Middle frontal gyrus (tissue), 1 donor: ENCODE measurements around the gene UBLCP1.
"Not testable (repeated sequence)": the region's sequence is repeated elsewhere in the genome, so short reads cannot be mapped to it uniquely, and the experiment has no call there.

Experiments
- DNase-seq: peaks from one replicate; pipeline ENCODE4 v3.0.0-alpha.2; 2015; ENCODE audit warnings: low spot score; ENCODE audit errors: extremely low spot score

Gene UBLCP1

GRCh38 chr5:159252195-159252594 lies 10.9 kb upstream of the UBLCP1 start:
- no peak for DNase-seq

GRCh38 chr5:159257007-159257406 lies 6.1 kb upstream of the UBLCP1 start:
- DNase-seq = no peak

- no peak for DNase-seq
Measured at GRCh38 chr5:159257629-159258283, 5.3 kb upstream of the UBLCP1 start.

GRCh38 chr5:159258361-159258760 lies 4.7 kb upstream of the UBLCP1 start:
- no peak for DNase-seq

- DNase-seq = not testable (repeated sequence)
Measured at GRCh38 chr5:159260212-159260611, 2.9 kb upstream of the UBLCP1 start.

- no peak for DNase-seq
Measured at GRCh38 chr5:159262472-159262858, 625 bp upstream of the UBLCP1 start.

GRCh38 chr5:159263569-159263905 lies 447 bp downstream of the UBLCP1 start:
- DNase-seq = no peak

GRCh38 chr5:159266764-159267163 lies 3.7 kb downstream of the UBLCP1 start:
- not testable (repeated sequence) for DNase-seq

- DNase-seq = no peak
Measured at GRCh38 chr5:159269723-159270122, 6.6 kb downstream of the UBLCP1 start.

- no peak for DNase-seq
Measured at GRCh38 chr5:159273923-159274322, 10.8 kb downstream of the UBLCP1 start.

GRCh38 chr5:159274676-159275075 lies 11.6 kb downstream of the UBLCP1 start:
- DNase-seq = no peak

- no peak for DNase-seq
Measured at GRCh38 chr5:159286420-159287035, 23.4 kb downstream of the UBLCP1 start.

- no peak for DNase-seq
Measured at GRCh38 chr5:159290741-159291140, 27.7 kb downstream of the UBLCP1 start.

GRCh38 chr5:159294921-159295320 lies 31.8 kb downstream of the UBLCP1 start:
- DNase-seq = no peak

GRCh38 chr5:159297300-159297699 lies 34.2 kb downstream of the UBLCP1 start:
- not testable (repeated sequence) for DNase-seq

- no peak for DNase-seq
Measured at GRCh38 chr5:159301466-159301865, 38.4 kb downstream of the UBLCP1 start.

- DNase-seq = not testable (repeated sequence)
Measured at GRCh38 chr5:159301929-159302860, 39.1 kb downstream of the UBLCP1 start.

GRCh38 chr5:159303286-159303685 lies 40.2 kb downstream of the UBLCP1 start:
- no peak for DNase-seq

- DNase-seq = no peak
Measured at GRCh38 chr5:159304961-159305595, 42.0 kb downstream of the UBLCP1 start.

- no peak for DNase-seq
Measured at GRCh38 chr5:159309689-159310433, 46.8 kb downstream of the UBLCP1 start.

- DNase-seq = no peak
Measured at GRCh38 chr5:159310511-159310910, 47.4 kb downstream of the UBLCP1 start.
